ENCODE data around the gene NEK7. TPM values are rescaled to one million over a fixed set of nuclear protein-coding genes. Genes with fewer than 3 reads are reported as not detected.

The NEK7 gene
- total and polyA plus RNA-seq, 9 of the 15 experiments (the other 6 are each of a cell fraction or from before 2014, with no cell fraction given): 8.5 to 37.3 (median 27.7) TPM

DNA sequence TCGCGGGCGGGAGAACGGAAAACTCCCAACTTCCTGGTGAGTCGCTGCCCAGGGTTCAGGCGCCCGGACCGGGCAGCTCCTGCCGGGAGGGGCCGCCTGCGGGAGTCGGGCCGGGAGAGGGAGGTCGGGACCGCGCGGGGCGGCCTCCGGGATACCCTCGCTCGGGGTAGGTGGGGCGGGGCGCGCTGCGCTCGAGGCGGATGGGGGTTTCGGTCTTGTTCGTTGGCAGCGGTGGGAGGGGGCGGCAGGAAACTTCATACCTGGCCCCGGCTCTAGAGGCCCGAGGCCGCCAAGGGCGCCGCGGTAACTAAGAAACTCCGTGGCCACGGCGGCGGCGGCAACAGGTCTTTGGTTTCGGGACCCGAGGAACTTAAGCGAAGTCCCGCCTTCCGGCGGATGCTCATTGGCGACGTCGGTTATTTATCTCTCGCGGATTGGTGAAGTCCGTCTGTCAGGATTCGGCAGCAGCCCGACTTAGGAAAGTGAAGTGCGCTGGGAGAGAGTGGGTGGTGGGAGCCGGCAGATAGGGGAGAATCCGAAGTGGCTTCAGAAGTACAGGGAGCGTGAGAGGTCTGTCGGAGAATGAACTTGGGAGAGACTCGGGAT is 546 bp downstream of the NEK7 start (continued):
- peak; percentile 80 for TF ChIP-seq ZFX (CRISPR knock-in tag; IDR thresholded peaks at IDR 0.05)
- TF ChIP-seq ZBTB7A (IDR thresholded peaks at IDR 0.05; ENCODE audit: borderline replicate concordance, control insufficient read depth, low read depth, low read length): peak; percentile 35; the same call in 1 of the 2 replicates
- TF ChIP-seq RBM25 (IDR thresholded peaks at IDR 0.05; ENCODE audit: low read depth, low read length, severe bottlenecking): peak; percentile 48
- no peak for TF ChIP-seq ZNF263 (CRISPR knock-in tag; IDR thresholded peaks at IDR 0.05; ENCODE audit: borderline replicate concordance)
- TF ChIP-seq NEUROD1 (IDR thresholded peaks at IDR 0.05; ENCODE audit: borderline replicate concordance, low read depth, low read length, partially characterized antibody): peak; percentile 47
- no peak for TF ChIP-seq BRCA1 (IDR thresholded peaks at IDR 0.05)
- TF ChIP-seq BRCA1 (CRISPR knock-in tag; IDR thresholded peaks at IDR 0.05): no peak
- TF ChIP-seq EGR1 (conservative IDR thresholded peaks at IDR 0.05): peak; percentile 77
- TF ChIP-seq ATF1 (CRISPR knock-in tag; IDR thresholded peaks at IDR 0.05): no peak
- 0 out of 2 replicates have a peak, but pooled peaks have one; percentile 25 for TF ChIP-seq ATF1 (tag; IDR thresholded peaks at IDR 0.05)
- TF ChIP-seq SUPT5H (IDR thresholded peaks at IDR 0.05): peak; percentile 58
- TF ChIP-seq STAT5B (CRISPR knock-in tag; IDR thresholded peaks at IDR 0.05): no peak
- TF ChIP-seq, protein P1, sequence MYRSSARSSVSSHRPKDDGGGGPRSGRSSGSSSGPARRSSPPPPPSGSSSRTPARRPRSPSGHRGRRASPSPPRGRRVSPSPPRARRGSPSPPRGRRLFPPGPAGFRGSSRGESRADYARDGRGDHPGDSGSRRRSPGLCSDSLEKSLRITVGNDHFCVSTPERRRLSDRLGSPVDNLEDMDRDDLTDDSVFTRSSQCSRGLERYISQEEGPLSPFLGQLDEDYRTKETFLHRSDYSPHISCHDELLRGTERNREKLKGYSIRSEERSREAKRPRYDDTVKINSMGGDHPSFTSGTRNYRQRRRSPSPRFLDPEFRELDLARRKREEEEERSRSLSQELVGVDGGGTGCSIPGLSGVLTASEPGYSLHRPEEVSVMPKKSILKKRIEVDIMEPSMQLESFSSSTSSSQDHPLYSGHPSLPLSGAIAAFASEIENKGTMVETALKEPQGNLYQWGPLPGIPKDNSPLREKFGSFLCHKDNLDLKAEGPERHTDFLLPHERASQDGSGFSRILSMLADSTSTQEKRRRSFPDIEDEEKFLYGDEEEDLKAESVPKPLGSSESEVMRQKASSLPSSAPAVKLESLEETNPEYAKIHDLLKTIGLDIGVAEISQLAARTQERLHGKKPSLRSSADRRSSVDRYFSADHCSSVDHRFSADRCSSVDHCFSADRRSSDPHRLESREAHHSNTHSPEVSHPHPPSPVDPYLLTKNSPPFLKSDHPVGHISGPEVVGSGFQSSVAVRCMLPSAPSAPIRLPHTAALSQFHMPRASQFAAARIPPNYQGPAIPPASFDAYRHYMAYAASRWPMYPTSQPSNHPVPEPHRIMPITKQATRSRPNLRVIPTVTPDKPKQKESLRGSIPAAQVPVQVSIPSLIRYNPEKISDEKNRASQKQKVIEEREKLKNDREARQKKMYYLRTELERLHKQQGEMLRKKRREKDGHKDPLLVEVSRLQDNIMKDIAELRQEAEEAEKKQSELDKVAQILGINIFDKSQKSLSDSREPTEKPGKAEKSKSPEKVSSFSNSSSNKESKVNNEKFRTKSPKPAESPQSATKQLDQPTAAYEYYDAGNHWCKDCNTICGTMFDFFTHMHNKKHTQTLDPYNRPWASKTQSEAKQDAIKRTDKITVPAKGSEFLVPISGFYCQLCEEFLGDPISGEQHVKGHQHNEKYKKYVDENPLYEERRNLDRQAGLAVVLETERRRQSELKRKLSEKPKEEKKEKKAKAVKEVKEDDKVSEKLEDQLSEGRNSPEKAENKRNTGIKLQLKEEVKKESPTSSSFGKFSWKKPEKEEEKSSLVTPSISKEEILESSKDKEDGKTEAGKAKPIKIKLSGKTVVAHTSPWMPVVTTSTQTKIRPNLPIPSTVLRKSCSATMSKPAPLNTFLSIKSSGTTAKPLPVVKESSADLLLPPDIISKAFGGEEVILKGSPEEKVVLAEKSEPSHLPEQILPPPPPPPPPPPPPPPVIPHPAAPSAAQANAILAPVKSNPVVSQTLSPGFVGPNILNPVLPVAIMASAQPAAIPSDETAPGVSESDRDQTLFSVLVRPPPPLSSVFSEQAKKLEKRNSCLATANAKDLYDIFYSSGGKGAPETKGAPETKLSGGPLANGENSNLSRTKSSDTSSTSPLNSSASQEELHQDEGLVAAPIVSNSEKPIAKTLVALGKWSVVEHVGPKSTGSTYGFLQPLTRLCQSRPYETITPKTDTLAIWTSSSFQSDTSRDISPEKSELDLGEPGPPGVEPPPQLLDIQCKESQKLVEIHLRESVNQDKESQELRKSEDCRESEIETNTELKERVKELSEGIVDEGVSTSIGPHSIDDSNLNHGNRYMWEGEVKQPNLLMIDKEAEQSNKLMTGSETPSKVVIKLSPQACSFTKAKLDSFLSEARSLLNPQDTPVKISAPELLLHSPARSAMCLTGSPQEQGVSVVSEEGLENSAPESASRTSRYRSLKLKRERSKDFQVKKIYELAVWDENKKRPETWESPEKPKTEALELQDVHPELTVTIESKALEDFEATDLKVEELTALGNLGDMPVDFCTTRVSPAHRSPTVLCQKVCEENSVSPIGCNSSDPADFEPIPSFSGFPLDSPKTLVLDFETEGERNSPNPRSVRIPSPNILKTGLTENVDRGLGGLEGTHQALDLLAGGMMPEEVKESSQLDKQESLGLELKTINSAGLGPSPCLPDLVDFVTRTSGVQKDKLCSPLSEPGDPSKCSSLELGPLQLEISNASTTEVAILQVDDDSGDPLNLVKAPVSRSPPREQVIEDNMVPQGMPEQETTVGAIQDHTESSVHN (IDR thresholded peaks at IDR 0.05; ENCODE audit: borderline replicate concordance in 1 of 2, low read depth in 1 of 2): no peak
- no peak for TF ChIP-seq EWSR1 (IDR thresholded peaks at IDR 0.05; ENCODE audit: borderline replicate concordance, low read depth, partially characterized antibody)
- TF ChIP-seq, protein P2, sequence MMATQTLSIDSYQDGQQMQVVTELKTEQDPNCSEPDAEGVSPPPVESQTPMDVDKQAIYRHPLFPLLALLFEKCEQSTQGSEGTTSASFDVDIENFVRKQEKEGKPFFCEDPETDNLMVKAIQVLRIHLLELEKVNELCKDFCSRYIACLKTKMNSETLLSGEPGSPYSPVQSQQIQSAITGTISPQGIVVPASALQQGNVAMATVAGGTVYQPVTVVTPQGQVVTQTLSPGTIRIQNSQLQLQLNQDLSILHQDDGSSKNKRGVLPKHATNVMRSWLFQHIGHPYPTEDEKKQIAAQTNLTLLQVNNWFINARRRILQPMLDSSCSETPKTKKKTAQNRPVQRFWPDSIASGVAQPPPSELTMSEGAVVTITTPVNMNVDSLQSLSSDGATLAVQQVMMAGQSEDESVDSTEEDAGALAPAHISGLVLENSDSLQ (IDR thresholded peaks at IDR 0.05): peak; percentile 98
- peak; percentile 50 for TF ChIP-seq ELF2 (CRISPR knock-in tag; IDR thresholded peaks at IDR 0.05)
- TF ChIP-seq MXI1 (IDR thresholded peaks at IDR 0.05; ENCODE audit: low read depth, low read length): no peak
- peak; percentile 80 to 84; a peak in 3 of 4 replicates for TF ChIP-seq FOXK2 (conservative IDR thresholded peaks at IDR 0.05 in 1 of 2, IDR thresholded peaks at IDR 0.05 in 1 of 2; ENCODE audit: low read depth in 2 of 2)
- TF ChIP-seq SIN3A (IDR thresholded peaks at IDR 0.05; ENCODE audit: borderline replicate concordance in 2 of 2, control insufficient read depth in 1 of 2, low read depth in 2 of 2, low read length in 2 of 2): 0 out of 4 replicates have a peak, but pooled peaks of 1 of the 2 experiments have one; percentile 62
- no peak for TF ChIP-seq ZNF24 (IDR thresholded peaks at IDR 0.05)
- 0 out of 2 replicates have a peak, but pooled peaks have one; percentile 1 for TF ChIP-seq ATF7 (IDR thresholded peaks at IDR 0.05)
